Ectodermal cell (in vitro differentiated cells): Measurements from ENCODE around the gene SLC26A5. TPM values are rescaled to one million over a fixed set of nuclear protein-coding genes. Genes with fewer than 3 reads are reported as not detected.
"Not testable (repeated sequence)": the region's sequence is repeated elsewhere in the genome, so short reads cannot be mapped to it uniquely, and the experiment has no call there.

Experiments
- H3K27ac ChIP-seq: 2 replicates; pipeline ENCODE4 v1.7.0; 2013; ENCODE audit warnings: mild to moderate bottlenecking, low read depth, low read length; ENCODE audit not compliant: insufficient read depth, poor library complexity, severe bottlenecking
- H3K27me3 ChIP-seq: 2 replicates; pipeline ENCODE4 v1.7.0; 2013; ENCODE audit warnings: mild to moderate bottlenecking, low read length; ENCODE audit not compliant: insufficient read depth, control insufficient read depth, poor library complexity, severe bottlenecking
- H3K36me3 ChIP-seq: one replicate; pipeline ENCODE4 v1.7.0; 2013; ENCODE audit warnings: low read length; ENCODE audit not compliant: control insufficient read depth, insufficient read depth
- H3K4me1 ChIP-seq: one replicate; pipeline ENCODE4 v1.7.0; 2013; ENCODE audit warnings: low read length; ENCODE audit not compliant: control insufficient read depth, insufficient read depth
- H3K4me3 ChIP-seq: 2 replicates; pipeline ENCODE4 v1.7.0; 2013; ENCODE audit warnings: low read depth, low read length, control low read depth; ENCODE audit not compliant: insufficient read depth
- H3K9me3 ChIP-seq: 2 replicates; pipeline ENCODE4 v1.7.0; 2013; ENCODE audit warnings: mild to moderate bottlenecking, low read length, moderate library complexity; ENCODE audit not compliant: control insufficient read depth
- WGBS, 2 experiments: methylation state at CpG; one replicate each; pipeline ENCODE4 v1.1.7; 2013; ENCODE audit warnings: missing lambda C conversion rate in 2 of 2; 5-methylcytosine and 5-hydroxymethylcytosine counted together
- polyA plus RNA-seq, 4 experiments: library from polyadenylated mRNA; stranded (reverse); fragments of 50-300 nt; gene quantifications; one replicate each; pipeline ENCODE4 v1.2.3, GENCODE V29; 2013

The SLC26A5 gene
- not detected for polyA plus RNA-seq (2013, experiment 1 of 4)
- not detected for polyA plus RNA-seq (2013, experiment 2 of 4)
- polyA plus RNA-seq (2013, experiment 3 of 4): not detected
- not detected for polyA plus RNA-seq (2013, experiment 4 of 4)

DNA sequence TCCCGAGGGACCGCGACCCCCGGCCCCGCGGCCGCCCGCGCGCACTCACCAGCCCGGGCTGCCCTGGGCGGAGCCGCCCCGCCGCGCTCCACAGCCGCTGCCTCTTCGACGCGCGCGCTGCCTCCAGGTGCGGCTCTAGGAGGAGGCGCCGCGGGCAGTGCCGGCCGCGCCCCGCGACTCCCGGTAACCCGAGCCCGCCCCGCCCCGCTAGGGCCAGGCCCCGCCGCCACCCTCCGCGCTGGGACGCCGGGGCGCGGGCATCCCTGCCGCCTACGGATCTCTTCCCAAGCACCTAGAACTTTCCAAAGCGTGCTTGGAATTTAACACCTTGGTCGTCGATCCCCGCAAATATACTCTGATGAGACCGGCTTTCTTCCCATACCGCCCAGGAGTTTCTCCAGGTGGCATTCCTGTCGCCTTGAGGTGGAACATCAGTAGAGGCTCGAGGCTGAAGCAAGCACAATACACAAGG, at the start of gene SLC26A5:
SLC26A5 (minus strand) TSS at position 159 of the 472 bp plus-strand sequence. CDS start 24,693 bp downstream, outside the sequence.
- peak within 1 kb of the TSS; percentile 26 for H3K4me3 ChIP-seq
- H3K36me3 ChIP-seq: no peaks in the 10 kb centered on the region
- 2 to 3% methylated on average over 53 to 54 of the region's 54 CpGs for WGBS, 2 experiments
- H3K27me3 ChIP-seq: peaks cover 66% of the 10 kb centered on the region
- peaks cover 6% of the 10 kb centered on the region for H3K4me1 ChIP-seq
- H3K27ac ChIP-seq: no peak within 1 kb of the TSS
- H3K9me3 ChIP-seq: no peaks in the 10 kb centered on the region

- H3K4me3 ChIP-seq: no peak overlapping the region
- H3K4me1 ChIP-seq: no peaks in the 10 kb centered on the region
Observed at GRCh38 chr7:103487419-103487818, 41.4 kb upstream of the SLC26A5 start.

GRCh38 chr7:103486873-103487272, 40.9 kb upstream of the SLC26A5 start:
- H3K4me1 ChIP-seq, H3K27ac ChIP-seq, H3K27me3 ChIP-seq, H3K4me3 ChIP-seq, H3K9me3 ChIP-seq, H3K36me3 ChIP-seq: not testable (repeated sequence)
- WGBS, 2 experiments: 92 to 93% methylated on average over 3 of the region's 3 CpGs

More at GRCh38 chr7:103487419-103487818, 41.4 kb upstream of the SLC26A5 start:
- no peaks in the 10 kb centered on the region for H3K9me3 ChIP-seq
- 86 to 95% methylated on average over 3 to 4 of the region's 4 CpGs for WGBS, 2 experiments
- no peak overlapping the region for H3K27ac ChIP-seq
- no peaks in the 10 kb centered on the region for H3K36me3 ChIP-seq
- H3K27me3 ChIP-seq: no peaks in the 10 kb centered on the region

DNA sequence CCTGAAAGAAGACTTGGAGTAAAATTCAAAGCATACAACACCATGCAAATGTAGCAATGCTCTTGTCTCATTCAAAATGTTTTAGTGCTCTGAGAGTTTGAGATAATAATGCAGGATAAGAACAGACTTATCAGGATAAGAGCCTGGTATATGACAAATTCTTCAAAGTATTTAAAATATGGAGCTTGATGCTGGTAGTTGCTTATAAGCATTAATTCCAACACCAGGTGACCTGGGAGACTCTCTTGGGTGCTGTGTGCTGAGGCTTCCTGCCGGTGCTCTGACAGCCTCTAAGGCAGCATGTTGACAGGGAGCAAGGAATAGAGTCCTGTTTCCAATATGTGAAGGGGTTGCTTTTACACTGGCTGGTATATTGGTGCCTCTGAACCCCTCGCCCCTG, 34.8 kb upstream of the SLC26A5 start:
- H3K9me3 ChIP-seq: no peaks in the 10 kb centered on the region
- no peaks in the 10 kb centered on the region for H3K4me1 ChIP-seq
- H3K36me3 ChIP-seq: no peaks in the 10 kb centered on the region
- no peaks in the 10 kb centered on the region for H3K27me3 ChIP-seq
- H3K4me3 ChIP-seq: no peak overlapping the region
- H3K27ac ChIP-seq: no peak overlapping the region
- 83 to 85% methylated on average over 2 of the region's 2 CpGs for WGBS, 2 experiments

DNA sequence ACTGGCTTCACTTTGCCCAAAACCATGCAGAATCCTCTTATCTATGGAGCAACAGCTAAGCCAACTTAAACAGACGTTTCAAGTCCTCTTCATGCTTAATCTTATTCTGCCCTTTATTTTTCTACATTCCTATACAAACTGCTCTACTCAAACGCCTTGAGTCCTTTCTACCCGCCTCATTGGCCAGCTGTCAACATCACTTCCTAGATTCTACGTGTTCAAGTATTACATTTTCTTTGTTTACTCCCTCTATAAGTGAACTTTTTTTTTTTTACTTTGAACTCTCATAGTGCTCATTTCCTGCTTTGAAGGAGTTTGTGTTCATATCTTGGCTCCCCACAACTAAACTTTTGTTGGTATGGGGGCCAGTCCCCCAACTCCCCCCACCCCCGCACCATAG, 28.9 kb upstream of the SLC26A5 start:
- Histone ChIP-seq H3K9me3 (no peaks in the 10 kb centered on the region), H3K4me3 (no peak overlapping the region), H3K36me3 (no peaks in the 10 kb centered on the region), H3K27me3 (no peaks in the 10 kb centered on the region), H3K4me1 (no peaks in the 10 kb centered on the region), H3K27ac (no peak overlapping the region)
- 75 to 80% methylated on average over 4 to 5 of the region's 5 CpGs for WGBS, 2 experiments

GRCh38 chr7:103469095-103469948, 23.3 kb upstream of the SLC26A5 start:
- Histone ChIP-seq H3K27me3 (no peaks in the 10 kb centered on the region), H3K36me3 (no peaks in the 10 kb centered on the region), H3K27ac (no peak overlapping the region), H3K4me1 (no peaks in the 10 kb centered on the region), H3K9me3 (no peaks in the 10 kb centered on the region), H3K4me3 (no peak overlapping the region)
- 85 to 86% methylated on average over 3 to 4 of the region's 4 CpGs for WGBS, 2 experiments

- H3K36me3 ChIP-seq: no peaks in the 10 kb centered on the region
- WGBS, 2 experiments: 57 to 59% methylated on average over 3 of the region's 3 CpGs
- no peaks in the 10 kb centered on the region for H3K4me1 ChIP-seq
- H3K27ac ChIP-seq: no peak overlapping the region
- H3K4me3 ChIP-seq: no peak overlapping the region
- H3K9me3 ChIP-seq: no peaks in the 10 kb centered on the region
- no peaks in the 10 kb centered on the region for H3K27me3 ChIP-seq
Observed at GRCh38 chr7:103466814-103467213, 20.8 kb upstream of the SLC26A5 start.

- no peak overlapping the region for H3K27ac ChIP-seq
- WGBS, 2 experiments: 90 to 92% methylated on average over 7 of the region's 7 CpGs
- H3K4me3 ChIP-seq: no peak overlapping the region
Observed at GRCh38 chr7:103462358-103462757, 16.4 kb upstream of the SLC26A5 start.

DNA sequence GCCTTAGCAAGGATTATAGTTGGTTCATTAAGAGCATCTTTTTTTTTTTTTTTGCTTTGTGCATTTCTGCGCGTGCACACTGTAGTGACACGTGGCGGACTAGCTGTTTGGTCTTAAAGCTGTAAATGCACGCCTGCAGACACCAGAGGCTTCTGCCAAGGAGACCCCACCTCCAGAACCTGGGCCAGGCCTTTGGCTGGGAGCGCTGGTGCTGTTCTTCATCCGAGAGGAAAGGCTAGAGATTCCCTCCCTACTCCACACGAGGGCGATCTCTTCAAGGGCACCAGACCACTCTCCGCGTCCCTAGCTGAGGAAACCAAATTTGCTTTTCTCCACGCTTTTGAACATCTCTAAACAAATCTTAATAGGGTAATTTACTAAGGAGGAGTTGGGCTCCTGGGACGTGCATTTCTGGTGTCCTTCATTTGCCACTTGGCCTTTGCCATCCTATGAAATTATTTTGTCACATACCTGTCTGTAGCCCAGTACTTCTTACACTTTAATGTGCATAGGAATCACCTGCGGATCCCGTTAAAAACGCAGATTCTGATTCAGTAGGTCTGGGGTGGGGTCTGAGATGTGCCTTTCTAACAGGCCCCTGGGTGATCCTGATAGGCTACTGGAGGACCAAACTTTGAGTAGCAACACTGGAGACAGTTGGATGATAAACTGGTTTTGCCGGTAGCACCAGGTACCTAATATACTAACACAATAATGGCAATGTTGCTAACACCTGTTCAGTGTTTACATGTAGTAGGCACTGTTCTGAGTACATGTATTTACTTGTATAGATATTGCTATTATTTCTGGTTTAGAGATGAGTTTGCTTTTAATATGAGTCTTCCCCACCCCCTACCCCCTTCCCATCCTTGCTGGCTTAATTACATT, 1.3 kb upstream of the SLC26A5 start:
- Histone ChIP-seq H3K9me3 (no peaks in the 10 kb centered on the region), H3K4me1 (peaks cover 6% of the 10 kb centered on the region), H3K36me3 (no peaks in the 10 kb centered on the region), H3K27ac (no peak overlapping the region), H3K27me3 (peaks cover 59% of the 10 kb centered on the region), H3K4me3 (no peak overlapping the region)
- 20 to 21% methylated on average over 17 of the region's 17 CpGs for WGBS, 2 experiments

More at GRCh38 chr7:103462358-103462757, 16.4 kb upstream of the SLC26A5 start:
- Histone ChIP-seq H3K36me3 (no peaks in the 10 kb centered on the region), H3K9me3 (no peaks in the 10 kb centered on the region), H3K27me3 (no peaks in the 10 kb centered on the region), H3K4me1 (no peaks in the 10 kb centered on the region)
